ENCODE measurements around the gene MYL4.

DNA sequence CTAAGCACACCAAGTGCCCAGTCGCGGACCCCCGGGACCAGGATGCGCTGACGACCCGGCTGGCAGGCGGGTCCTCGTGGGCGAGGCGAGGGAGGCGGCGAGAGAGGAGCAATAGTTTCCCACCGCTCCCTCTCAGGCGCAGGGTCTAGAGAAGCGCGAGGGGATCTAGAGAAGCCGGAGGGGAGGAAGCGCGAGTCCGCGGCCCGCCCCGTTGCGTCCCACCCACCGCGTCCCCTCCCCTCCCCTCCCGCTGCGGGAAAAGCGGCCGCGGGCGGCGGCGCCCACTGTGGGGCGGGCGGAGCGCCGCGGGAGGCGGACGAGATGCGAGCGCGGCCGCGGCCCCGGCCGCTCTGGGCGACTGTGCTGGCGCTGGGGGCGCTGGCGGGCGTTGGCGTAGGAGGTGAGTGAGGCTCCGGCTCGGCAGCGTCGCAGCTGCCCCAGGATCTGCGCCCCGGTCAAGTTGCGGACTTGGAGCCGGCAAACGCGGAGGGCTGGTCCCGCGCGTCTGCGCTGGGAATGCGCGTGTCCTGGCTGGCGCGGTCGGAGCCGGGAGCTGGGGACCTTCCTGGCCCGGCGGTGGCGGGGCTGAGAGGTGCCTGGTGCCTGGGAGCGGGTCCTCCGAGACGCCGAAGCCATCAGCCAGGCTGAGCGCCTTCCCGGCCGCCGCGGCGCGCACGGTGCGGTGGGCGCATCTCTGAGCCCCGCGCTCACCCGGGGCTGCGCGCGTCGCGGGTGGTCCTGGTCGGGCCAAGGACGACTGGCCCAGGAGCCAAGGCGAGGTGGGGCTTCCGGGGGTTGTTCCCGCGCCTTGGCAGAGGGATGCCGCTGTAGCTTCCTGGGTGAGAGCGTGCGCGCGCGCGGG lies 44.6 kb downstream of the MYL4 start, which contains the start of gene ITGB3:
- TF ChIP-seq POLR2A (IDR thresholded peaks at IDR 0.05), result no peak
- TF ChIP-seq CTCF (IDR thresholded peaks at IDR 0.05), result peak in 3 of 6 experiments; percentile 43 to 51 (median 45)
